Measurements from ENCODE around the gene METAP1D.
"Not testable (repeated sequence)": the region's sequence is repeated elsewhere in the genome, so short reads cannot be mapped to it uniquely, and the experiment has no call there.

The METAP1D gene

DNA sequence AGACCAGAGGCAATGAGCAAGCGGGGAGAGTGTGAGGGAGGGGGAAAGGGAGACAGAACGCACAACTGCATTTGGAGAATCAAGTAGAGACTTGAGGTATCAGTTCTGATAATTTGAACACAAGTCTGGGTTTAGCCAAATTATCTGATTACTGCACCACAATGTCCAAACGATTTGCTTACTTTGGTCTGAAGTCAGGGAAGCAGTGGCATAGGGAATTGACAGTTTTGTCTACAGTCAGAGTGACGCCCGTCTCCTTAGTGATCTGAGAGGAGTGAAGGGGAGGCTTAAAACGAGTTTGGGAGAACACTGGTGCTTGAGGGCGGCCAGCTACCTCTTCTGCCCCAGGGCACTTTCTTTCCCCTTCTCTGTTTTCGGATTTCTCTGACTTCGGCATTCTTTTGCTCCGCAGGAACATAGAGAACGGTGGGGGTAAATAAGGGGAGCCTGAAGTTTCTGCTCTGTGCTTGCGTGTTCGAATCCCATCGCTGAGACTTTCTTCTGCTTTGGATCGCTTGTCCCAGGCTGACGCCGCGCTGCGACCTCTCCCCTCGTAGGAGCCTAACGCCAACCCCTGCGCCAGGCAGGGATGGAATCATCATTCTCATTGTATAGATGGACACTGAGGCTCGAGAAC, 105.8 kb downstream of the METAP1D start:
- no peak for DNase-seq

DNA sequence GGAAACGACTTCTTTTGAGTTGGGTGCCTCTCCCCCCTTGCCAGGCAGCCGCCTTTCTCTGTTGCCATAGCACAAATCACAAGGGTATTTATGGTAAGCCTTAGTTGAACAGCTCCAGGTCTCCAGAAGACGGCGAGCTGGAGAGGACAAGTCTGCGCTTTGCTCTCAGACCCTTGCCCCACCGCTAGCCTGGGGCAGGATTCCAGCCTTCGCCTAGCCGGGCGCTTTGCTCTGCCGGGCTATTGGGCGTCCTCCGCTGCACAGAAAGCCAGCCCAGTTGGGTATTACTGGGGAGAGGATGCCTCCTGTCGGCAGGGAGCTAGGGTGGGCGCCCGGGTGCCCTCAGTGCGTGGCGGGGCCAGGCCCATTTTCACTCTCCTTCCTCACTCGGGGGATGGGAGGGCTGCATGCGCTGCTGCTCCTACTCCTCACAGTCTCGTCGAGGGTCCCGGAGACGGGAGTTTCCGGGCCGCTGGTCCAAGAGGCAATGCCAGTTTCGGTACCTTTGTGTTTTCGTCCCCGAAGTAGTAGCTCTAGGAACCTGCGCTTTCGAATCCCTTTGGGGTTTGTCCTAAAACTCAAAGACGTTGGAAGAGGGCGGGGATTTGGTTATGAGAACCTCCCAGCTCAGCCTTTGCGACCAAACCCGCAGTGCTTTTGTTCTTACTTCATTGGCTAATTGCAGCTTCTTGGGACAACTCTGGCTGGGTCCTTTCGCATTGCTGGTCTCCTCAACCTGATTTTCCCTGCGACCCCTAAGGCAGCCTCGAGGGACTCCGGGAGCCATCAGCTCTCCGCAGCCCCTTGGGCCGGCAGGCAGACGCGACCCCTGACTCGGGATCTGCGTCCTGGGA, 106.6 kb downstream of the METAP1D start:
- no peak for DNase-seq

DNA sequence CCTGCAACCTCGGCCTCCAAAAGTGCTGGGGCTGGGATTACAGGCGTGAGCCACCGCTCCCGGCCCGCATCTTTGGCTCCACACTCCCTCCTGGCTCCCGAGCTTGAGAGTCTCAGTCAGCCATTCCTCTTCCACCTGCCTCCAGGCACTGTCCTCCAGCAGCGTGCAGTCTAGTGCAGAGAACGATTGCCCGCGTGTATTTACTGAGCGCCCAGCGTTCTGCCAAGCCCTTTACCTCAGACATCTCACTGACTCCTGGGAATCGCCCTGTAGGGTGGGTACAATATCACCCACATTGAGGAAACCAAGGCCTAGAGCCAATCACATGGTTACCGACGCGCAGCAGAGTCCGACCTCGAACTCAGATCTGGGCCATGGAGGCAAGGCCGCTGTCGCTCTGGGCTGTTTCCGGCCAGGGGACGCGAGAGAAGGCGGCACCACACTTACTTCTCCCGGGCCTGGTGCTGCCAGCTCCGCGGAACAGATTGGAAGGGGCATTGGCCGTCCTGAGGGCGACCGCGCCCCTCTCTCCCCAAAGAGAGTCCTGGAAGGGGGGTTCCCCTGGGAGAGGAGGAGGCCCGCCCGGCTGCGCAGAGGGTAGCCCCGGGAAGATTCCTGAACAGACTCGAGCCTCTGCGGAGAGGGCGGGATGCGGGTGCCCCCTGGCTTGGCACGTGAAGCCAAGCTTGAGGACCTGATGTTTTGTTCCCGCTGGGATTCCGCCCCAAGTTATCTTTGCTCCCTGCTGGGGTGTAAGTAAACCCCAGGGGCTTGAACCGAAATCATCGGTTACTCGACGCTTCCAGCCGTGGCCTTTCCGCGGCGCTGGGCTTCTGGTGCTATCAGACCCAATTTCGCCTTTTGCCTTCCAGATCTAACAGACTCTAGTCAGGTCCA, 108.2 kb downstream of the METAP1D start:
- DNase-seq = no peak

DNA sequence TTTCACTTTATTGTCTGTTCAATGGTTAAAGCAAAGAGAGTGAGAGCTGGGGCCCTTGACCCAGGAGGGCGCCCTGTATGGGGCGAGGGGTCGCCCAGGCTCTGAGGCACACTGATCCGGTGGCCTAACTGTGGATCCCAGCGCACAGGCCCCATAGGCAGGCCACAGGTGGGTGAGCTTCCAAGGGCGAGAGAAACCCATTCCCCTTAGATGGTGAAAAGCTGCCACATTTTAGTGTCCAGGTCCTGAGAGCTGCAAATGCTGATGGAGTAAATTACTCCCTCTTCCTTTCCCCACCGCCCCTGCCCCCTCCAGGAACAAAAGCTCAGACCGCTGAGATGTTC, 108.8 kb downstream of the METAP1D start:
- no peak for DNase-seq

DNA sequence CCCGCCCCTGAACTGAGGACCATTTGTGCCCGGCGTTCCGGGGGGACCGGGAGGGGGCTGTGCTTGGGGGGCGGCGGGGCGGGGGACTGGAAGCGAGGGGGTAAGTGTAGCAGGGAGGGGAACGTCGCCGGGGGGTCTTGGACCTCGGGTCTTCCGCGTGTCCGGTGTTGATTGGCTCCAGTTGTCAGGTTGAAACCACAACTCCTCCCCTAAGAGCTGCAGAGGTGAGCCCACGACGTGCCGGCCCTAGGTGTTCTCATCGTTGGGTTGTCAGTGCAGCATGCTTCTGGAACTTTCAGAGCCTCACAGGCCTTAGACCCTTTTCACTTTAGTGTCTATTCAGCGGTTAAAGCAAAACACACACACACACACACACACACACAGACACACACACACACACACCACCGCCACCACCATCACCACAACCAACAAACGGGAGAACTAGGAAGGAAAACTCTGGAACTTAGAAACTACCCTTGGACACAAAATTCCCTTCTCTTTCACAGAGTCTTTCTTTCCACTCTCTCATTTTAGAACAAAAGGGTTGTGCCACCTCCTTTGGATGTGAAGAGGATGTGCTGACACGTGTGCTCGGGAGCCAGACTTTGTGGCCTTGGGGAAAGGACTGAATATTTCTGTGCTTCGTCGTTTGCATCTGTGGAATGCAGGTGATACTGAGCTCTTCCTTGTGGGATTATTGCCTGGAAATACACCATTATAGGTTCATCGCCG, 109.7 kb downstream of the METAP1D start:
- no peak for DNase-seq

DNA sequence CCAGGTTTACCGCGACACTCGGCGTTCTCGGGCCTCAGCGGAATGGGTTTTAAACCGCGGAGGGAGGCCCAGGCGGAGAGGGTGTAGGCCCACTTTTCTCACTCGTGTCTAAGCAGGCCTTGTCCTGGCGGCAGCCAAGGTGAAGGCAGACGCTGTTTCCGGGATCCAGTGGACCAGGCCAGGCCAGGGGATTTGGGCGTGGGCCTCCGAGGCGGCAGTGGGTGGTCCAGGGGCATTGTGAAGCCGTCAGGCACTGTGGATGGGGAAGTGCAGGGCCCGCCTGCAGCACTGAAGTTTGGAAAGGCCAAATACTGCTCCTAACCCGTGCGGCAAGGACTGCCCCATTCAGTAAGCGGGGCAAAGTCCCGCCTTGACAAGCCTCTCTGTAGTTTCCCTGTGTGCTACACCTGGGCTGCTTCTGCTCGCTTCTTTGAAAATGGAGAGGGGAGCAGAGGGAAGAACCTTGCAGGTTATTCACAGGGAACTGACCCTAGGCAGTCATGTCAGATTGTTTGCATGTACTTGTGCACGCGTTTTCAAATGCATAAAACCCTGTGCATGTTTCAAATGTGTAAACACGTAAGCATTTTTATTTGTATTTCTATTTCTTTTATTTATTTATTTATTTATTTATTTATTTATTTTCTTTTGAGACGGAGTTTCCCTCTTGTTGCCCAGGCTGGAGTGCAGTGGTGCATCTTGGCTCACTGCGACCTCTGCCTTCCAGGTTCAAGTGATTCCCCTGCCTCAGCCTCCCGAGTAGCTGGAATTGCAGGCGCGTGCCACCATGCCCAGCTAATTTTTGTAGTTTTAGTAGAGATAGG, 110.4 kb downstream of the METAP1D start:
- DNase-seq = no peak

DNA sequence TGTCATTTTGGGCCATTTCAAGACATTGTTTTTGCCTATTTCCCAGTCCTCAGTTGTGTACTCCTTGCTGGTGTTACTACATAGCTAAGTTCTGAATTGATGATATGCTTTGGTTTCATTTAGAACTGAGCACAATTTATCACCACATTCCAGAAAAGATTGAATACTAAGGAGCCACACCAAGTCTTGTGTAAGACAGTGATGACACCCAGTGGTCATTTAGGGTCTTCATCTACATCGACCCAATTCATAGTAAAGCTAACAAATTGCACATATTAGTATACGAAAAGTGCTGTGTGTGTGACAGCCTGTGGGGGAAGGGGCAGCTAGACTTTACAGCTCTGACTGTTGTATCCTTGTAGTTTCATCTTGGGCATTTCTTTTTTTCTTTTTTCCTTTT, 113.9 kb downstream of the METAP1D start:
- DNase-seq = no peak

DNA sequence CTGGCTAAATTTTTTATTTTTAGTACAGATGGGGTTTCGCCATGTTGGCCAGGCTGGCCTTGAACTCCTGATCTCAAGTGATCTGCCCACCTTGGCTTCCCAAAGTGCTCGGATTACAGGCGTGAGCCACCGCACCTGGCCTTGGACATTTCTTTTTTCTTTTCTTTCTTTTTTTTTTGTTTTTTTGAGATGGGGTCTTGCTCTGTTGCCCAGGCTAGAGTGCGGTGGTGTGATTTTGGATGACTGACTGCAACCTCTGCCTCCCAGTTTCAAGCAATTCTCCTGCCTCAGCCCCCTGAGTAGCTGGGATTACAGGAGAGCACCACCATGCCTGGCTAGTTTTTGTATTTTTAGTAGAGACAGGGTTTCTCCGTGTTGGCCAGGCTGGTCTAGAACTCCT, 114.4 kb downstream of the METAP1D start:
- DNase-seq = not testable (repeated sequence)

DNA sequence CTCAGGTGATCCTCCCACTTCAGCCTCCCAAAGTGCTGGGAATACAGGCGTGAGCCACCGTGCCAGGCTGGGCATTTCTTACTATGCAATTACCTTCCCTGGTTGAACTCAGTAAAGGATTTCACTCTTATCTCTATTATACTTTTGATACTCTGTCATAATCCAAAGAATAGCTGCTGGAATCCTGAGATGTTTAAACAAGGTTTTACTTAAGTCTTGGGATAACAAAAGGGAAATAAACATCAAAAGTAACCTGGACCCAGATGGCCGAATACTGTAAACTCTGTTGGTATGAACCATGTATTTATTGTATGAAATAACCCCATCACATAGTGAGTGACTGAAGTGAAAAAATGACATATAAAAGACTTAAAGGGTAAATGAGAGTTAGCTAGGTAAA, 114.8 kb downstream of the METAP1D start:
- no peak for DNase-seq

DNA sequence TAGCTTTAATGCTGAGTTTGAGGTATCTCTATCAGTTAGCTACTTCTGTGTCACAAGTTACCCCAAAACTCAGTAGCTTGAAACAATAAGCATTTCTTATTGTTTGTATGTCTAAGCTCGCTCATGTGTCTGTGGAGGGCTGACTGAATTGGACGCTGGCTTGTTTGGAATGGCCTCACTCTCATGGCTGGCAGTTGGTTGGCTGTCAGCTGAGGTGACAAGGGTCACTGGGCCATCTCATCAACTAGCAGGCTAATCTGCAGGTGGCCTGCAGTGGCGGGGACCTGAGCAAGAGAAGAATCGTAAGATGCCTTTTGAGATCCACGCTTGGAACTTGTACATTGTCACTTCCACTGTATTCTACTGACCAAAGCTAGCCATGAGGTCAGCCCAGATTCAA, 116.4 kb downstream of the METAP1D start:
- DNase-seq = no peak

DNA sequence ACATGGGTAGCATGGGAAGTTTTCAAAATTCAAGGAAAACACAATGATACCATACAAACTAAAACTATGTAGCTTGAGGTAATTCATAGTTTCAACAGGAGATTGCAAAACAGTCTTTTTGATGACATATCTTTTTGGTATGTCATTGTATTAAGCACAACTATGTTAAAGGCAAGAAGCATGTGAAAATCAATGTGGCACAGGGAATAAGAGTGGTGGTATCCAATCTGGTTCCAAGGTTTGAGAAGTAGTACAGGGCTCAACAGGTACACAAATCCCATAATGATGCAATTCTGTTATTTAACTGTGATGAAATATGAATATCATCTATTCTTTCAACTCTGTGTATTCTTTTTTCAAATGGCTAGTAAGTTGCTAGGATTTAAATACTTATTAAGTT, 119.3 kb downstream of the METAP1D start:
- DNase-seq = no peak

DNA sequence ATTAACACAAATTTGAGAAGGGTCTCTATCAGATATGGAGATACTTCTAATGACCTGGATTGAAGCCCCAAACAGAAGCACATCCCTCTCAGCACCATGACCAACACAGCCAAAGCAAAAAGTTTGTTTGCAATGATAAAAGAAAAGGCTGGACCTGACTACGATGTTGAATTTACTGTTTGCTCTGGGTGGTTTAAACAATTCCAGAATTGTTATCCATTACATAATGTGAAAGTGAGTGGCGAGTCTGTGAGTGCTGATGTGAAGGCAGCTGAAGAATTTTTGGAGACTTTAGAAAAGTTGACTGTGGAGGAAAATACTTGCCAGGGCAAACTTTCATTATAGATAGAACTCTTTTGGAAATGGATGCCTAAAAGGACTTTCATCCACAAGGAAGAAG, 120.4 kb downstream of the METAP1D start:
- DNase-seq = no peak

DNA sequence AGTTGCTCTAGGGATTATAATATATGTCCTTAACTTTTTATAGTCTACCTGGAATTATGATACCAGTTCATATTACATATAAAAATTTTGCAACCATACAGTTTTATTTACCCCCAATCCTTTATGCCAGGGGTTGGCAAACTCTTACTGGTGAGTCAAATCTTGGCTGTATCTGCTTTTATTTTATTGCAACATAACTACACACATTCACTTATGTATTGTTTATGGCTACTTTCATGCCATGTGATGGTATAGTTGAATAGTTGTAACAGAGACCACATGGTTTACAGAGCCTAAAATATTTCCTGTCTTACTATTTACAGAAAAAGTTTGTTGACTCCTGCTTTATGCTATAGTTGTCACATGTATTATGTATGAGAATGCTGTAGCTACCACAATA, 128.7 kb downstream of the METAP1D start:
- no peak for DNase-seq

DNA sequence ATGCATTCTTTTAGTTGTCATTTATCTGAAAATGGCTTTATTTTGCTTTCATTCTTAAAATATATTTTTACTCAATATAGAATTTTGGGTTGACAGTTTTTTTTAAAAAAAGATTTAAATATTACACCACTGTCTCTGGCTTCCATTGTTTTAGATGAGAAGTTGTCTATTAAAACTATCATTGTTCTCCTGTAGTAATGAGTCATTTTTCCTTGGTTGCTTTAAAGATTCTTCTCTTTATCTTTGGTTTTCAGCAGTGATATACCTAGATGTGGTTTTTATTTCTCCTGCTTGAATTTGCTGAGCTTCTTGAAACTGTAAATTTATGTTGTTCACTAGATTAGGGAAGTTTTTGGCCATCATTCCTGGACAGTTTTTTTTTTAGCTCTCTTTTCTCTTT, 129.7 kb downstream of the METAP1D start:
- DNase-seq = no peak

All from NCI-H1048 (cell line).